Prostate gland (tissue), 2 donors: ENCODE measurements around the gene KRTAP6-2.

ENCODE experiments used
- POLR2A ChIP-seq: fragments of 450-650 bp; IDR thresholded peaks from one replicate; pipeline ENCODE4 v1.6.1; 2016; ENCODE audit warnings: antibody characterized with exemption, mild to moderate bottlenecking
- POLR2AphosphoS5 ChIP-seq: sonication (generic); formaldehyde crosslinking; IDR thresholded peaks from one replicate; pipeline ENCODE4 v1.6.1; 2017; ENCODE audit warnings: antibody characterized with exemption
- TF ChIP-seq, protein P1 (sequence below), 4 experiments: fragments of 200-600 bp in 2 of 4; fragments of 450-650 bp in 2 of 4; sonication (generic) in 2 of 4; IDR thresholded peaks; 1 replicate in 3 of 4; 2 replicates in 1 of 4; pipeline ENCODE4 v1.5.1; 2016 to 2019; ENCODE audit warnings: antibody characterized with exemption in 4 of 4, mild to moderate bottlenecking in 2 of 4, moderate library complexity in 2 of 4

DNA sequence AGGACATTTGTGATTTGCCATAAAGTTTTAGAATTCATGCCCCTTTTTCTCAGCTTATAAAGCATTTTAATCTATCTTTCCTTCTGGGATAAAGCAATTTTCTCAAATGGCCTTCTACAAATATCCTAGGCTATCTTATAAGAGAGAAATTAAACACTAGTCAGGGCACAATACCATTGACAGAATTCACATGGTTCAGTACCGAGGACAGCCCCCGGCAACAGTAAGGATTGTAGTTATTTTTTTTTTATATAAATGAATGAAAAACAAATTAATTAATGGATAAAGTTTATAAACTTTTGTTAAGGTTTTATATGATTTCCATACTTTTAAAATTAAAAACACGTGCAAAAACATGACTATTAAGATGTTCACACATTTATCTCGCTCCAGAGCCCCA, 29.4 kb upstream of the KRTAP6-2 start:
- TF ChIP-seq POLR2A (no peak), POLR2AphosphoS5 (no peak)
- TF ChIP-seq, protein P1, sequence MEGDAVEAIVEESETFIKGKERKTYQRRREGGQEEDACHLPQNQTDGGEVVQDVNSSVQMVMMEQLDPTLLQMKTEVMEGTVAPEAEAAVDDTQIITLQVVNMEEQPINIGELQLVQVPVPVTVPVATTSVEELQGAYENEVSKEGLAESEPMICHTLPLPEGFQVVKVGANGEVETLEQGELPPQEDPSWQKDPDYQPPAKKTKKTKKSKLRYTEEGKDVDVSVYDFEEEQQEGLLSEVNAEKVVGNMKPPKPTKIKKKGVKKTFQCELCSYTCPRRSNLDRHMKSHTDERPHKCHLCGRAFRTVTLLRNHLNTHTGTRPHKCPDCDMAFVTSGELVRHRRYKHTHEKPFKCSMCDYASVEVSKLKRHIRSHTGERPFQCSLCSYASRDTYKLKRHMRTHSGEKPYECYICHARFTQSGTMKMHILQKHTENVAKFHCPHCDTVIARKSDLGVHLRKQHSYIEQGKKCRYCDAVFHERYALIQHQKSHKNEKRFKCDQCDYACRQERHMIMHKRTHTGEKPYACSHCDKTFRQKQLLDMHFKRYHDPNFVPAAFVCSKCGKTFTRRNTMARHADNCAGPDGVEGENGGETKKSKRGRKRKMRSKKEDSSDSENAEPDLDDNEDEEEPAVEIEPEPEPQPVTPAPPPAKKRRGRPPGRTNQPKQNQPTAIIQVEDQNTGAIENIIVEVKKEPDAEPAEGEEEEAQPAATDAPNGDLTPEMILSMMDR (IDR thresholded peaks at IDR 0.05) = no peak
